Activated naive CD8-positive, alpha-beta T cell treated with anti-CD3 and anti-CD28 coated beads, Interleukin-2, amount 50 U/mL, for 24 hours (primary cell): ENCODE data around the gene DENND4C.

Source experiments
- ATAC-seq: fragments of 150-1000 bp; cut with Tn5 transposase; one replicate; pipeline ENCODE4 v1.10.0; 2021
- DNase-seq: peaks from one replicate; pipeline ENCODE4 v3.0.0; 2021
- H3K27ac Mint-ChIP-seq: one replicate; pipeline ENCODE4 v1.8.0; 2021; ENCODE audit warnings: mild to moderate bottlenecking, mixed read lengths
- H3K27me3 Mint-ChIP-seq: one replicate; pipeline ENCODE4 v1.8.0; 2021; ENCODE audit warnings: mixed read lengths
- H3K36me3 Mint-ChIP-seq: one replicate; pipeline ENCODE4 v1.8.0; 2021; ENCODE audit warnings: low read depth, mixed read lengths
- H3K4me1 Mint-ChIP-seq: one replicate; pipeline ENCODE4 v1.8.0; 2021; ENCODE audit warnings: mixed read lengths
- H3K4me3 Mint-ChIP-seq: one replicate; pipeline ENCODE4 v1.8.0; 2021; ENCODE audit warnings: mild to moderate bottlenecking, moderate library complexity, mixed read lengths
- H3K9me3 Mint-ChIP-seq: one replicate; pipeline ENCODE4 v1.8.0; 2021; ENCODE audit warnings: mixed read lengths

DENND4C gene

GRCh38 chr9:19201899-19202891 is 28.3 kb upstream of the DENND4C start:
- DNase-seq (no peak), ATAC-seq (no peak)
- Mint-ChIP-seq H3K27ac (no peak overlapping the region), H3K36me3 (no peaks in the 10 kb centered on the region), H3K4me1 (peaks cover 7% of the 10 kb centered on the region), H3K4me3 (no peak overlapping the region), H3K9me3 (no peaks in the 10 kb centered on the region), H3K27me3 (no peaks in the 10 kb centered on the region)

GRCh38 chr9:19203058-19203457 is 27.4 kb upstream of the DENND4C start:
- Mint-ChIP-seq H3K9me3 (no peaks in the 10 kb centered on the region), H3K36me3 (no peaks in the 10 kb centered on the region), H3K27ac (no peak overlapping the region), H3K4me1 (peaks cover 7% of the 10 kb centered on the region), H3K27me3 (no peaks in the 10 kb centered on the region), H3K4me3 (no peak overlapping the region)
- no peak for DNase-seq
- no peak for ATAC-seq

- DNase-seq (no peak), ATAC-seq (no peak)
- Mint-ChIP-seq H3K36me3 (no peaks in the 10 kb centered on the region), H3K27ac (no peak overlapping the region), H3K4me3 (no peak overlapping the region), H3K4me1 (no peaks in the 10 kb centered on the region), H3K9me3 (no peaks in the 10 kb centered on the region), H3K27me3 (no peaks in the 10 kb centered on the region)
Observed at GRCh38 chr9:19208653-19209052, 21.8 kb upstream of the DENND4C start.

GRCh38 chr9:19209188-19209587 is 21.3 kb upstream of the DENND4C start:
- no peak for ATAC-seq
- no peaks in the 10 kb centered on the region for H3K9me3 Mint-ChIP-seq
- no peak overlapping the region for H3K27ac Mint-ChIP-seq
- H3K36me3 Mint-ChIP-seq = no peaks in the 10 kb centered on the region
- H3K4me1 Mint-ChIP-seq = no peaks in the 10 kb centered on the region
- no peaks in the 10 kb centered on the region for H3K27me3 Mint-ChIP-seq
- DNase-seq = no peak
- no peak overlapping the region for H3K4me3 Mint-ChIP-seq

GRCh38 chr9:19213823-19214222 is 16.7 kb upstream of the DENND4C start:
- H3K4me3 Mint-ChIP-seq = no peak overlapping the region
- DNase-seq = no peak
- no peaks in the 10 kb centered on the region for H3K9me3 Mint-ChIP-seq
- ATAC-seq = no peak
- H3K36me3 Mint-ChIP-seq = no peaks in the 10 kb centered on the region
- H3K27me3 Mint-ChIP-seq = no peaks in the 10 kb centered on the region
- no peaks in the 10 kb centered on the region for H3K4me1 Mint-ChIP-seq
- H3K27ac Mint-ChIP-seq = no peak overlapping the region

- no peaks in the 10 kb centered on the region for H3K9me3 Mint-ChIP-seq
- no peak overlapping the region for H3K27ac Mint-ChIP-seq
- DNase-seq = no peak
- H3K4me1 Mint-ChIP-seq = no peaks in the 10 kb centered on the region
- no peaks in the 10 kb centered on the region for H3K27me3 Mint-ChIP-seq
- no peak overlapping the region for H3K4me3 Mint-ChIP-seq
- no peaks in the 10 kb centered on the region for H3K36me3 Mint-ChIP-seq
- ATAC-seq = no peak
Observed at GRCh38 chr9:19216466-19216865, 14.0 kb upstream of the DENND4C start.

GRCh38 chr9:19221326-19221725 is 9.2 kb upstream of the DENND4C start:
- H3K4me3 Mint-ChIP-seq = no peak overlapping the region
- no peaks in the 10 kb centered on the region for H3K36me3 Mint-ChIP-seq
- no peaks in the 10 kb centered on the region for H3K27me3 Mint-ChIP-seq
- H3K4me1 Mint-ChIP-seq = no peaks in the 10 kb centered on the region
- DNase-seq (no peak), ATAC-seq (no peak)
- no peaks in the 10 kb centered on the region for H3K9me3 Mint-ChIP-seq
- no peak overlapping the region for H3K27ac Mint-ChIP-seq

- no peaks in the 10 kb centered on the region for H3K36me3 Mint-ChIP-seq
- DNase-seq (no peak), ATAC-seq (no peak)
- no peak overlapping the region for H3K4me3 Mint-ChIP-seq
- no peak overlapping the region for H3K27ac Mint-ChIP-seq
- no peaks in the 10 kb centered on the region for H3K4me1 Mint-ChIP-seq
- H3K27me3 Mint-ChIP-seq = no peaks in the 10 kb centered on the region
- no peaks in the 10 kb centered on the region for H3K9me3 Mint-ChIP-seq
Observed at GRCh38 chr9:19223724-19224123, 6.8 kb upstream of the DENND4C start.

GRCh38 chr9:19224563-19224962 is 5.9 kb upstream of the DENND4C start:
- DNase-seq (no peak), ATAC-seq (no peak)
- H3K4me1 Mint-ChIP-seq = peaks cover 4% of the 10 kb centered on the region
- H3K36me3 Mint-ChIP-seq = no peaks in the 10 kb centered on the region
- no peak overlapping the region for H3K4me3 Mint-ChIP-seq
- H3K27ac Mint-ChIP-seq = no peak overlapping the region
- H3K9me3 Mint-ChIP-seq = no peaks in the 10 kb centered on the region
- no peaks in the 10 kb centered on the region for H3K27me3 Mint-ChIP-seq

GRCh38 chr9:19229595-19230354 is 718 bp upstream of the DENND4C start:
- H3K27ac Mint-ChIP-seq = no peak overlapping the region
- H3K4me3 Mint-ChIP-seq = no peak overlapping the region
- H3K9me3 Mint-ChIP-seq = no peaks in the 10 kb centered on the region
- ATAC-seq = peak; percentile 61
- H3K27me3 Mint-ChIP-seq = no peaks in the 10 kb centered on the region
- H3K36me3 Mint-ChIP-seq = no peaks in the 10 kb centered on the region
- peaks cover 10% of the 10 kb centered on the region for H3K4me1 Mint-ChIP-seq
- DNase-seq = no peak

GRCh38 chr9:19231126-19231903 is 822 bp downstream of the DENND4C start:
- ATAC-seq (peak; percentile 16), DNase-seq (no peak)
- H3K4me3 Mint-ChIP-seq = no peak overlapping the region

GRCh38 chr9:19231904-19232822 is 1.7 kb downstream of the DENND4C start:
- DNase-seq (no peak), ATAC-seq (no peak)
- Mint-ChIP-seq H3K36me3 (no peaks in the 10 kb centered on the region), H3K27me3 (no peaks in the 10 kb centered on the region), H3K27ac (no peak overlapping the region), H3K4me1 (peaks cover 10% of the 10 kb centered on the region), H3K9me3 (no peaks in the 10 kb centered on the region), H3K4me3 (no peak overlapping the region)

More at GRCh38 chr9:19231126-19231903, 822 bp downstream of the DENND4C start:
- Mint-ChIP-seq H3K27ac (no peak overlapping the region), H3K9me3 (no peaks in the 10 kb centered on the region), H3K36me3 (no peaks in the 10 kb centered on the region), H3K4me1 (peaks cover 10% of the 10 kb centered on the region), H3K27me3 (no peaks in the 10 kb centered on the region)

GRCh38 chr9:19232823-19233194 is 2.3 kb downstream of the DENND4C start:
- no peak for ATAC-seq
- peaks cover 10% of the 10 kb centered on the region for H3K4me1 Mint-ChIP-seq
- H3K9me3 Mint-ChIP-seq = no peaks in the 10 kb centered on the region
- H3K27ac Mint-ChIP-seq = no peak overlapping the region
- DNase-seq = no peak
- no peaks in the 10 kb centered on the region for H3K36me3 Mint-ChIP-seq
- no peak overlapping the region for H3K4me3 Mint-ChIP-seq
- H3K27me3 Mint-ChIP-seq = no peaks in the 10 kb centered on the region

GRCh38 chr9:19233344-19233743 is 2.9 kb downstream of the DENND4C start:
- ATAC-seq (no peak), DNase-seq (no peak)
- H3K27me3 Mint-ChIP-seq = no peaks in the 10 kb centered on the region
- no peaks in the 10 kb centered on the region for H3K9me3 Mint-ChIP-seq
- no peaks in the 10 kb centered on the region for H3K36me3 Mint-ChIP-seq
- H3K27ac Mint-ChIP-seq = no peak overlapping the region
- H3K4me3 Mint-ChIP-seq = no peak overlapping the region
- H3K4me1 Mint-ChIP-seq = peaks cover 10% of the 10 kb centered on the region
